Measurements from ENCODE around the gene SLC26A9.

GRCh38 chr1:205954819-205955404, 11.7 kb upstream of the SLC26A9 start:
- TF ChIP-seq CTCF (IDR thresholded peaks at IDR 0.05) (no peak), FOXM1 (IDR thresholded peaks at IDR 0.05; ENCODE audit: low read depth) (no peak), EZH2phosphoT487 (IDR thresholded peaks at IDR 0.05; ENCODE audit: borderline replicate concordance, low read depth) (no peak), EP300 (IDR thresholded peaks at IDR 0.05; ENCODE audit: borderline replicate concordance in 1 of 2, low read depth in 1 of 2, low read length in 1 of 2) (no peak), SIN3A (IDR thresholded peaks at IDR 0.05; ENCODE audit: borderline replicate concordance, low read depth, low read length) (no peak), ZBTB33 (IDR thresholded peaks at IDR 0.05; ENCODE audit: borderline replicate concordance, low read depth) (no peak), JUND (IDR thresholded peaks at IDR 0.05) (no peak), MEF2A (IDR thresholded peaks at IDR 0.05; ENCODE audit: borderline replicate concordance, low read depth) (no peak), RAD21 (IDR thresholded peaks at IDR 0.05; ENCODE audit: low read length) (no peak), FOXJ3 (CRISPR knock-in tag; IDR thresholded peaks at IDR 0.05) (no peak), POLR2AphosphoS5 (IDR thresholded peaks at IDR 0.05; ENCODE audit: low read depth, low read length) (no peak), GATA2 (CRISPR knock-in tag; IDR thresholded peaks at IDR 0.05) (no peak)
- TF ChIP-seq, protein P1, sequence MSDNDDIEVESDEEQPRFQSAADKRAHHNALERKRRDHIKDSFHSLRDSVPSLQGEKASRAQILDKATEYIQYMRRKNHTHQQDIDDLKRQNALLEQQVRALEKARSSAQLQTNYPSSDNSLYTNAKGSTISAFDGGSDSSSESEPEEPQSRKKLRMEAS (IDR thresholded peaks at IDR 0.05; ENCODE audit: low read depth): no peak
